GM21576 (cell line): ENCODE measurements around the gene DYNC1I1.

Source experiments
- ATAC-seq: cut with Tn5 transposase; IDR thresholded peaks from one replicate; pipeline ENCODE4 v1.9.1; 2021; ENCODE audit warnings: mild to moderate bottlenecking, moderate library complexity; ENCODE audit not compliant: unreplicated experiment

The DYNC1I1 gene

DNA sequence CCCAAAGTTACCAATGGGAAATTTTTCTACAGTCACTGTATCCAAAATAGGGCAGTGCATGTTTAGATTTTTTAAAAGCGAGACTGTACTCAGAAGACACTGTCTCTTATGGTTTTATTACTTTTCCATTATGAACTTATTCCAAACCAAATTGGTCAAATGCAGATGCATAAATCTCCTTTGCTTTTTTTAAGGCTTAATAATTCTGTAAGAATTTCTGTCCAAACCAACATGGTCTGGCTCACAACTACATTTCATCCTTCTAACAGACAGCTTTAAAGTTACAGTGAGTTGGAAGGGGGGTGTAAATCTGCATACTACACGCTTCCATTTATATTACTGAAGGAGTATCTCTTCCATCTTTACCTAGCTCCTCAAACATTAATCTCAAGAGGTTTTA, 350.4 kb downstream of the DYNC1I1 start:
- ATAC-seq = no peak

DNA sequence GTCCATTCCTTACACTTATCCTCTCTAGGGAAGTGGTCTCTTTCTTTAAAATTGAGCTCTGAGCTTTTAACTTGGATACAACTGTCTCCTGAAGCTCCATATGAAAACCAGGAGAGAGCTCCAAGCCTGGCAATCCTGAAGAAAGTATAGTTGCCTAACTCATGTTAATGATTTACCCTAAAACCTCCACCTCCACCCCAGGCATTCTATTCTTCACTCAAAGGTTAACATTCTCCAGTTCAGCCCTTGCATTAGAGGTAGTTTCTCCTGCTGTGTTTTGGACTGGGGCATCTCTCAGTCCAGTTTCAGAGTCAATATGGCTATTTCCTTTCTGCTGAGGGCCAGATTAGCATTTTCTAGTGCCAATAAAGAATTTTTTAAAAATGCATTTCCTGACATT, 354.0 kb downstream of the DYNC1I1 start:
- ATAC-seq = no peak

DNA sequence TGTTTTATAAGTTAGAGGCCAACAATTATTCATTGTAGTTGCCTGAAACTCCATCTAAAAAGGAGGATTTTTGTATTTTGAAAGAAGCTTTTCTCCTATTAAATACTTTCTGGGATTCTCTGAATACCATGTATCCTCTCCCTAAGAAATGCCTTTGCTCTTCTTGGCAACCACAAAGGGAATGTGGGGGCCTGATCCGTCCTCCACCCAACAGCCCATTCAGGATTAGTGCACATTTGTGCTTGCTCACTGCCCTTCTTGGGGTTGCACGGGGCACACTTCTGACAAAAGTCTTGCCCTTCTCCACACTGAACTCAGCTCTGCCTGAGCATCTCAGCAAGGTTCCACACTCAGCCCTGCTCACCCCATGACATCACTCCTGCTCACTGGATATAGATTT, 355.4 kb downstream of the DYNC1I1 start:
- no peak for ATAC-seq

DNA sequence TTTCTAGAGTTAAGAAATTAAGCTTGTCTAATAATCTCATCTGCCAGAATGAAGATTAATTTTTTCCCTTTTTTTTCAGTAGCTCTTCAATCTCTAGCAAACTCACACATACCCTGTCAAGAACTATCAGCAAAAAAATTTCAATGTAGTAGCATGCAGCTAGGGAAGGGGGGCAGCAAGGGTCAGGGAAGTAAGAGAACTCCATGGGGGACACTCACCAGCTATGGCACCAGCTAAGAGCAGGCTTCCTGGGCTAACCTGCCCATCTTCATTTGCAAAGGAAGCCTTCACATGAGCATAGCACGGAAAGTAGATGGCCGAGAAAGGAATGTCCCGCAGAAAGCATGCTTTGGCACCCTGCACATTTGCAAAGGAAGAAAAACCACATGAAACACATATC, 359.2 kb downstream of the DYNC1I1 start:
- ATAC-seq = no peak

DNA sequence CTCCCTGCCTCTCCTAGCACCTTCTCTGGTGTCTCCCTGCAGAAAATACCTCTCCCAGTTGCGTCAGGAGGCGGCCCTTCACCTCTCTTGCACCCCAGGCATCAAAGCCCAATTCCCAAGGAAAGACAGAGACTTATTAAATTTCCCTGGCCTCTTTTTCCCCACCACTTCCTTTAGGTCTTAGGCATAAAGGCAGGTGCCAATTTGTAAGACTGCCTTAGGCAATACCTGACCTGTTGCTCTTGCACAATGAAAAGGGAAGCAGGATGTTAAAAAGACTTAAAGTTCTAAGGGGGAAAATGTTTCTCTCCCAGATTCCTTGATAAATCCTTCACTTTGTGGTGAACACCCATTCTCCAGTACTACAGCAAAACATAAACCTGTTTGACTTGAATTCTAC, 362.9 kb downstream of the DYNC1I1 start:
- ATAC-seq = no peak

DNA sequence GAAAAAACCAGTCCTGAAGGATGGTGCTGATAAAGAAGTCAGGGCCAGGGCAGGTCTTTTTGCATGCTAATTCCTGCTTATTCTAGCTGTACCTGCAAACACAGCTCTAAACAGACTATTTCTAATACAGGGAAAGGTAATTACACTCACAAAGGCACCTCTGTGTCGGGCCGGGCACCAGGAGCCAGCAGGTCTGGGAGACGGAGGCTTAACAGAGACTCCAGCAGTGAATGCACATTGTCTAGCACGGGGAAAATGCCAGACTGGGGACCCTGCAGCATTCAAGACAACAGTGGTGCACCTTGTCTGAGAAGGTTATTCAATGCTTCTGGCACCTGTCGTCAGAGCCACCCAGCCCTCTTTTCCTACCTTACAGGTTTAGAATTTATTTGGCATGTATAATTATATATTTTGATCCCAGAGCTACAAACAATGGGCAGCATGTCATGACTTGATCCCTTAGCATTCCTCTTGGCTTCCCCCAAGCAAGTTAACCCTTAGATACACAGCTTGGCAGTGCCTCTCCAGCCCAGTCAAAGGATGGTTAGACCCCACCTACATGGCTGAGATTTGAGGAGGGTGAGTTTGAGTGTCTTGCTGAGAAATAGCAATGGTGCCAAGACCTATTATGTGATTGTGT, 364.4 kb downstream of the DYNC1I1 start:
- ATAC-seq = no peak

DNA sequence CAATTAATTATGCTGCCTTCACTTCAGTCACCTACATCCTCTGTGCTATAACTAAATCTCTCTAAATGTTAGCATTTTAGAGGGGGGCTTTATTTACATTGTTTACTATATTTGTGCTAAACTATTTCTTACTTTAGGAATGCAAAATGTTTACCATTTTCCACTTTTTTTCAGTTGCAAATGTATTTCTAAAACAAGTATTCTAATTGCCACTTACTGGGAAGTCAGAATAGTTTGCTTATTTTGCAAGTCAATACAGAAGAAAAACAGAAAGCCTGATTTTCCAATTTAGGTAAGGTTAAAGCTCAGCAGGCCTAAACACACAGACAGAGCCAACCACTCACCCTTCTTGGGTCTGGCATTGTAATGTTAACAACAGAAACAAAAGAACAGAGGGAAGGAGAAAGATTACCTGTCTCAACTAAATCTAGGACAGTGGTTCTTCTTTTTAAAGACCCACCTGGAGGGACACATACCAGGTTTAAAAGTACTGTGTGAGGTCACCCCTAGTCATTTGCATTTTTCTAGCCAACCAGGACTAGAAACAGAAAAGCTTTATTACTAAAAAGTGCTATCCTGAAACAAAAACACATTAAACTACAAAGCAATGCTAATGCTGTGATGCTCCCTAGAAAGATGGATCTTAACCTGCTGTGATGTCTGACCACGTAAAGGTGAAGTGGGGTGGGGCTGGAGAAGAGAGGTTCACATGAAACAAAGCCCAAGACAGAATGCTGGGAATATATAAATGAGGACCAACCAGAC, 371.3 kb downstream of the DYNC1I1 start:
- no peak for ATAC-seq

DNA sequence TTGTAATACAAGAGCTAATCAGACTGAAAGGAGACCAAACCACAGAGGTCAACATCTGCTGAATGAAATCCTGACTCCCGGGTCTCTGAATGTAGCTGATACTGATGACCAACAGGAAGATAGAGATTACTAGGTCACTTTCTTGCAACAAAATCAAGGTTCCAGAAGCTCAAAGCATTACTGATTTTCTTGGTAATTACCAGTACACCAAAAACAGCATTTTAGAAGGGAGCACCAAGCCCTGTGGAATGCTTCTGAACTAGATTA, 371.8 kb downstream of the DYNC1I1 start:
- ATAC-seq = no peak
